Putamen (tissue), 1 donor: ENCODE results near the gene WEE2.

Experiments used
- DNase-seq: peaks from one replicate; pipeline ENCODE4 v3.0.0-alpha.2; 2016; ENCODE audit warnings: low spot score

The WEE2 gene

GRCh38 chr7:141691540-141691939 lies 16.6 kb upstream of the WEE2 start:
- no peak for DNase-seq

GRCh38 chr7:141691961-141692360 lies 16.2 kb upstream of the WEE2 start:
- DNase-seq = no peak

- DNase-seq = no peak
These were observed 15.1 kb upstream of the WEE2 start for GRCh38 chr7:141693082-141693481.

- DNase-seq = no peak
These were observed 12.3 kb upstream of the WEE2 start for GRCh38 chr7:141695803-141696289.

- DNase-seq = no peak
These were observed 11.8 kb upstream of the WEE2 start for GRCh38 chr7:141696348-141696747.

GRCh38 chr7:141697211-141697871 lies 10.8 kb upstream of the WEE2 start:
- DNase-seq = peak; percentile 83

GRCh38 chr7:141698247-141699015 lies 9.7 kb upstream of the WEE2 start:
- DNase-seq = no peak

GRCh38 chr7:141699860-141700259 lies 8.3 kb upstream of the WEE2 start:
- no peak for DNase-seq

GRCh38 chr7:141700296-141700847 lies 7.8 kb upstream of the WEE2 start:
- DNase-seq = no peak

GRCh38 chr7:141700848-141701371 lies 7.2 kb upstream of the WEE2 start:
- DNase-seq = no peak

- no peak for DNase-seq
These were observed 6.6 kb upstream of the WEE2 start for GRCh38 chr7:141701489-141702046.

GRCh38 chr7:141702047-141702567 lies 6.0 kb upstream of the WEE2 start, which contains the start of gene DENND11:
DENND11 (minus strand) TSS chr7:141702166; CDS start chr7:141702153, 13 bp downstream.
- peak; percentile 69 for DNase-seq

- DNase-seq = no peak
These were observed 5.3 kb upstream of the WEE2 start for GRCh38 chr7:141702892-141703291.

GRCh38 chr7:141704112-141704511 lies 4.0 kb upstream of the WEE2 start:
- DNase-seq = no peak

GRCh38 chr7:141704741-141705140 lies 3.4 kb upstream of the WEE2 start:
- DNase-seq = no peak

- DNase-seq = no peak
These were observed 1.7 kb upstream of the WEE2 start for GRCh38 chr7:141706239-141707064.

GRCh38 chr7:141709318-141709717 lies 1.2 kb downstream of the WEE2 start:
- DNase-seq = no peak

GRCh38 chr7:141709749-141710148 lies 1.6 kb downstream of the WEE2 start:
- DNase-seq = no peak

- no peak for DNase-seq
These were observed 2.1 kb downstream of the WEE2 start for GRCh38 chr7:141710301-141710700.

- no peak for DNase-seq
These were observed 4.6 kb downstream of the WEE2 start for GRCh38 chr7:141712603-141713255.

- no peak for DNase-seq
These were observed 5.7 kb downstream of the WEE2 start for GRCh38 chr7:141713890-141714289.
